Choroid plexus epithelial cell (primary cell): Measurements from ENCODE around the gene LSM7.

ENCODE experiments used
- DNase-seq: peaks from one replicate; pipeline ENCODE4 v3.0.0-alpha.2; 2010; ENCODE audit warnings: low read depth
- H3K4me3 ChIP-seq: 2 replicates; pipeline ENCODE4 v1.5.1; 2011; ENCODE audit warnings: low read depth, mild to moderate bottlenecking, control low read depth, low read length, moderate library complexity
- CTCF ChIP-seq: conservative IDR thresholded peaks from 2 replicates; pipeline ENCODE4 v1.5.1; 2011; ENCODE audit warnings: low read depth, mild to moderate bottlenecking, control low read depth, inconsistent platforms, low read length, moderate library complexity

Gene LSM7

GRCh38 chr19:2294687-2295335, 33.6 kb downstream of the LSM7 start:
- DNase-seq, result peak; percentile 39
- TF ChIP-seq CTCF, result no peak
- no peak overlapping the region for H3K4me3 ChIP-seq

DNA sequence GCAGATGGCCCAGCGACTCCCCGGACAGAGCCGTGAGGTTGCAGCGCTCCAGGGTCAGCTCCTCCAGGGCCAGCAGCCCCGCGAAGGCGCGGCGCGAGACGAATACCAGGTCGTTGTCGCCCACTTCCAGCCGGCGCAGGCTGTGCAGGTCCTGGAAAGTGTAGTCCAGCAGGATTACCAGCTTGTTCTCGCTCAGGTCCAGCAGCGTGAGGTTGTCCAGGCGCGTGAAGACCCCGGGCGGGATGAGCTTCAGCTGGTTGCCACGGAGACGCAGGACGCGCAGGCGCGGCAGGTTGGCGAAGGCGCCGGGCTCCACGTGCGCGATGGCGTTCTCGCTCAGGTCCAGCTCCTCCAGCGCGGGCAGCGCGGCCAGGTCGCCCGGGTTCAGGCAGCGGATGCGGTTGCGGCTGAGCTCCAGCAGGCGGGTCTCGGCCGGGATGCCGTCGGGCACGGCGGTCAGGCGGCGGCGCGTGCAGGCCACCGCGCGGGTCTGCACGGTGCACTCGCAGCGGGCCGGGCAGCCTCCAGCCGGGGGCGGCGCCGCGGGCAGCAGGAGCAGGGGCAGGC, 37.1 kb downstream of the LSM7 start:
- no peak for TF ChIP-seq CTCF
- H3K4me3 ChIP-seq, result no peak overlapping the region
- DNase-seq, result no peak

- TF ChIP-seq CTCF, result no peak
- no peak overlapping the region for H3K4me3 ChIP-seq
- no peak for DNase-seq
Measured at GRCh38 chr19:2290441-2291184, 37.8 kb downstream of the LSM7 start.

DNA sequence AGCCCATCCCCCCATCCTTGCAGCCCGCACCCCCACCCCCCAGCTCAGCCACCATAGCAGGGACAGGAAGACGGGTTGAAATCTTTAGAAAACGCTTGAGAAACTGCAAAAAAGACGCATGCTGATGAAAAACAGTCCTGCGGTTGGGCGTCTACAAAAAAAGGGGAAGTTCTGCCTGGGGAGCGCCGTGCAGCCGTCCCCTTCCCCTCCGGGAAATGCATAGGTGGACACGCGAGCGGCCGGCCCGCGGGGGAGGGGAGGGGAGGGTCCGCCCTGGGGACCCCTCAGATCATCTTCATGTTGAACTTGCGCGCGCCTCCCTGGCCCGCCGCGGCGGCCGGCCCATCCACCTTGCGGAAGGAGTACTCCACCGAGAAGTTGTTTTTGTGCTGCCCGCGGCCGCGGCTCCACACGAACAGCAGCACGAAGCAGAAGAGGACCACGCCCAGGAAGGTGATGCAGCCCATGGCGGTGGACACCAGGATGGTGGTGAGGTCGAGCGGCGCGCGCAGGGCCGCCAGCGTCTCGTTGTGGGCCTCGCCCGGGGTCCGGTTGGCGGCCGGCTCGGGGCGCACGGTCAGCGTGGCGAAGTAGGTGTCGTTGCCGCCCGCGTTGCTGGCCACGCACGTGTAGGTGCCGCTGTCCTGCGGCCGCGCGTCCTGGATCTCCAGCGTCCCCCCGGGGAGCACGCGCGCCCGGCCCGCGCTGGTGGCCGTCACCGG, 38.5 kb downstream of the LSM7 start:
- TF ChIP-seq CTCF, result no peak
- DNase-seq, result no peak
- no peak overlapping the region for H3K4me3 ChIP-seq

- no peak for TF ChIP-seq CTCF
- H3K4me3 ChIP-seq, result no peak overlapping the region
- DNase-seq, result no peak
Measured at GRCh38 chr19:2288818-2289713, 39.3 kb downstream of the LSM7 start.

- no peak for DNase-seq
- TF ChIP-seq CTCF, result no peak
- H3K4me3 ChIP-seq, result no peak overlapping the region
Measured at GRCh38 chr19:2288338-2288817, 40.0 kb downstream of the LSM7 start.
